NCI-H1105 (cell line): ENCODE measurements around the gene OR4F16.
"Not testable (repeated sequence)": the region's sequence is repeated elsewhere in the genome, so short reads cannot be mapped to it uniquely, and the experiment has no call there.

ENCODE experiments used
- DNase-seq: peaks from one replicate; lab custom pipeline; 2025; lab: John Stamatoyannopoulos, UW

The OR4F16 gene

GRCh38 chr1:686554-686953 lies at the start of gene OR4F16:
Gene OR4F16 (minus strand): TSS chr1:686654. CDS start chr1:686654, 0 bp downstream.
- DNase-seq = not testable (repeated sequence)

GRCh38 chr1:733649-734048 lies 47.2 kb upstream of the OR4F16 start:
- DNase-seq = not testable (repeated sequence)

GRCh38 chr1:727040-727439 lies 40.6 kb upstream of the OR4F16 start:
- DNase-seq = not testable (repeated sequence)
